Measurements from ENCODE around the gene NSMF. TPM values are rescaled to one million over a fixed set of nuclear protein-coding genes. Genes with fewer than 3 reads are reported as not detected.

Gene NSMF
- total and polyA plus RNA-seq, 2 donors (not counting 1 experiment from before 2014, with no cell fraction given) = 28.7 to 59.4 TPM

DNA sequence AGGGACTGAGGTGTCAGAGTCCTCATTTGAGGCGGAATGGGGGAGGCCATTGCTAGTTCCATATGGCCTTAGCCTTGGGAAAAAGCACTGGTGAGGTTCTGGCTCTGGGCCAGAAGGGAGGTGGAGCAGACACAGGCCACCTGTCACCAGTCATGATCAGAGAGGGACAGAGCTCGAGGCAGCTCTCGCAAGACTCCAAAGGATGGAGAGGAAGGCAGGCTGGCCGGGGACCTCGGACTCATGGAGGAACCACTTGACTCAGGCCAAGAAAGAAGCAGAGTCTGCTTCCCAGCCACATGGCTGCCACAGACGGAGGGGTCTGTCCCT is 29.2 kb upstream of the NSMF start:
- Histone ChIP-seq H3K27me3 (replicated peaks in 1 of 4; ENCODE audit: control extremely low read depth in 1 of 4, control insufficient read depth in 3 of 4, insufficient read depth in 4 of 4, low read length in 3 of 4) (no peaks in the 10 kb centered on the region), H2AFZ (ENCODE audit: insufficient read depth, low read depth, low read length, poor library complexity, severe bottlenecking) (no peak overlapping the region), H3K9ac (ENCODE audit: low read length) (no peak overlapping the region), H3K4me1 (ENCODE audit: control insufficient read depth in 2 of 2, insufficient read depth in 2 of 2, low read length in 2 of 2) (no peaks in the 10 kb centered on the region), H3K27ac (ENCODE audit: low read length in 2 of 2) (no peak overlapping the region), H3K9me3 (ENCODE audit: control extremely low read depth in 1 of 3, control insufficient read depth in 2 of 3, insufficient read depth in 1 of 3, low read length in 2 of 3) (peaks cover 0 to 5% (median 0%) of the 10 kb centered on the region in 3 donors), H4K20me1 (ENCODE audit: control insufficient read depth, insufficient read depth, low read length, poor library complexity, severe bottlenecking) (no peaks in the 10 kb centered on the region), H3K4me3 (ENCODE audit: control extremely low read depth in 1 of 5, extremely low read depth in 1 of 5, insufficient read depth in 1 of 5, low read depth in 2 of 5, low read length in 4 of 5) (no peak overlapping the region), H3K79me2 (ENCODE audit: control insufficient read depth, insufficient read depth, low read length) (no peaks in the 10 kb centered on the region), H3K36me3 (replicated peaks in 1 of 2; ENCODE audit: control extremely low read depth in 1 of 2, control insufficient read depth in 1 of 2, extremely low read depth in 1 of 2, insufficient read depth in 2 of 2, low read length in 1 of 2) (peaks cover 0 to 11% of the 10 kb centered on the region in 2 experiments), H3K4me2 (replicated peaks; ENCODE audit: low read depth, low read length, poor library complexity, severe bottlenecking) (no peak overlapping the region)
- Mint-ChIP-seq H3K27me3 (no peaks in the 10 kb centered on the region), H3K4me3 (no peak overlapping the region), H3K9me3 (ENCODE audit: insufficient read depth) (no peaks in the 10 kb centered on the region), H3K27ac (no peak overlapping the region), H3K4me1 (no peaks in the 10 kb centered on the region)
- POLR2A ChIA-PET = no interaction called here
- CTCF ChIA-PET = no interaction called here
- intact Hi-C loops (cut with micrococcal nuclease) = no loop called here
- no peak for ATAC-seq (ENCODE audit: low read depth)
- DNase-seq = no peak
- TF ChIP-seq CTCF (IDR thresholded peaks at IDR 0.05) (no peak), EZH2 (IDR thresholded peaks at IDR 0.05; ENCODE audit: borderline replicate concordance, insufficient read depth, low read depth, low read length, poor library complexity, severe bottlenecking) (no peak)
- WGBS (ENCODE audit: insufficient coverage) = 93% methylated on average over 5 of the region's 6 CpGs

GRCh38 chr9:137487454-137488326 is 28.6 kb upstream of the NSMF start:
- H3K27me3 Mint-ChIP-seq = no peaks in the 10 kb centered on the region
- Histone ChIP-seq H3K4me2 (replicated peaks; ENCODE audit: low read depth, low read length, poor library complexity, severe bottlenecking) (no peak overlapping the region), H3K27me3 (replicated peaks in 1 of 4; ENCODE audit: control extremely low read depth in 1 of 4, control insufficient read depth in 3 of 4, insufficient read depth in 4 of 4, low read length in 3 of 4) (no peaks in the 10 kb centered on the region), H3K4me3 (ENCODE audit: control extremely low read depth in 1 of 5, extremely low read depth in 1 of 5, insufficient read depth in 1 of 5, low read depth in 2 of 5, low read length in 4 of 5) (no peak overlapping the region), H2AFZ (ENCODE audit: insufficient read depth, low read depth, low read length, poor library complexity, severe bottlenecking) (no peak overlapping the region), H3K79me2 (ENCODE audit: control insufficient read depth, insufficient read depth, low read length) (no peaks in the 10 kb centered on the region), H4K20me1 (ENCODE audit: control insufficient read depth, insufficient read depth, low read length, poor library complexity, severe bottlenecking) (no peaks in the 10 kb centered on the region), H3K27ac (ENCODE audit: low read length in 2 of 2) (no peak overlapping the region), H3K9ac (ENCODE audit: low read length) (no peak overlapping the region), H3K9me3 (ENCODE audit: control extremely low read depth in 1 of 3, control insufficient read depth in 2 of 3, insufficient read depth in 1 of 3, low read length in 2 of 3) (no peaks in the 10 kb centered on the region), H3K4me1 (ENCODE audit: control insufficient read depth in 2 of 2, insufficient read depth in 2 of 2, low read length in 2 of 2) (no peaks in the 10 kb centered on the region), H3K36me3 (replicated peaks in 1 of 2; ENCODE audit: control extremely low read depth in 1 of 2, control insufficient read depth in 1 of 2, extremely low read depth in 1 of 2, insufficient read depth in 2 of 2, low read length in 1 of 2) (peaks cover 0 to 11% of the 10 kb centered on the region in 2 experiments)
- no peaks in the 10 kb centered on the region for H3K4me1 Mint-ChIP-seq
- ChIA-PET CTCF (no interaction called here), POLR2A (no interaction called here)
- ATAC-seq (ENCODE audit: low read depth) (no peak), DNase-seq (no peak)
- no peak overlapping the region for H3K4me3 Mint-ChIP-seq
- TF ChIP-seq EZH2 (IDR thresholded peaks at IDR 0.05; ENCODE audit: borderline replicate concordance, insufficient read depth, low read depth, low read length, poor library complexity, severe bottlenecking) (no peak), CTCF (IDR thresholded peaks at IDR 0.05) (no peak)
- H3K27ac Mint-ChIP-seq = no peak overlapping the region
- intact Hi-C loops (cut with micrococcal nuclease) = no loop called here
- no peaks in the 10 kb centered on the region for H3K9me3 Mint-ChIP-seq (ENCODE audit: insufficient read depth)
- 94% methylated on average over 39 of the region's 41 CpGs for WGBS (ENCODE audit: insufficient coverage)

Measured in B cell (primary cell).